Endodermal cell (in vitro differentiated cells): Measurements from ENCODE around the gene IGFN1. TPM values are rescaled to one million over a fixed set of nuclear protein-coding genes. Genes with fewer than 3 reads are reported as not detected.

Experiments used
- DNase-seq: peaks from one replicate; pipeline ENCODE4 v3.0.0-alpha.2; 2017
- H3K27ac ChIP-seq: 2 replicates; pipeline ENCODE4 v1.5.1; 2013; ENCODE audit warnings: mild to moderate bottlenecking, low read depth, low read length, moderate library complexity
- H3K27me3 ChIP-seq: 2 replicates; pipeline ENCODE4 v1.6.1; 2013; ENCODE audit warnings: mild to moderate bottlenecking, low read length, moderate library complexity; ENCODE audit not compliant: insufficient read depth, control insufficient read depth, poor library complexity, severe bottlenecking
- H3K36me3 ChIP-seq: 2 replicates; pipeline ENCODE4 v1.7.0; 2013; ENCODE audit warnings: mild to moderate bottlenecking, low read length, moderate library complexity; ENCODE audit not compliant: control insufficient read depth, insufficient read depth
- H3K4me1 ChIP-seq: one replicate; pipeline ENCODE4 v1.7.0; 2013; ENCODE audit warnings: low read length; ENCODE audit not compliant: control insufficient read depth, insufficient read depth
- H3K4me3 ChIP-seq: 2 replicates; pipeline ENCODE4 v1.5.1; 2013; ENCODE audit warnings: mild to moderate bottlenecking, low read length, moderate library complexity
- H3K9ac ChIP-seq: 2 replicates; pipeline ENCODE4 v1.6.1; 2013; ENCODE audit warnings: mild to moderate bottlenecking, low read length, moderate library complexity; ENCODE audit not compliant: poor library complexity, severe bottlenecking; ENCODE audit errors: extremely low read depth
- H3K9me3 ChIP-seq: 2 replicates; pipeline ENCODE4 v1.6.1; 2013; ENCODE audit warnings: mild to moderate bottlenecking, low read length, moderate library complexity; ENCODE audit not compliant: control insufficient read depth
- H3K27ac Mint-ChIP-seq: 2 replicates; pipeline ENCODE4 v1.8.0; 2020; ENCODE audit warnings: mixed read lengths
- H3K27me3 Mint-ChIP-seq: 2 replicates; pipeline ENCODE4 v1.8.0; 2021; ENCODE audit warnings: mild to moderate bottlenecking, mixed read lengths; ENCODE audit not compliant: insufficient read depth
- H3K36me3 Mint-ChIP-seq: 2 replicates; pipeline ENCODE4 v1.8.0; 2020; ENCODE audit warnings: low read depth, mixed read lengths
- H3K4me1 Mint-ChIP-seq: 2 replicates; pipeline ENCODE4 v1.8.0; 2020; ENCODE audit warnings: mixed read lengths
- H3K4me3 Mint-ChIP-seq: 2 replicates; pipeline ENCODE4 v1.8.0; 2020; ENCODE audit warnings: mild to moderate bottlenecking, moderate library complexity, mixed read lengths
- H3K9me3 Mint-ChIP-seq: 2 replicates; pipeline ENCODE4 v1.8.0; 2020; ENCODE audit warnings: mild to moderate bottlenecking, mixed read lengths
- CTCF ChIP-seq: fragments of 200-600 bp; sonication (generic); conservative IDR thresholded peaks from 2 replicates; pipeline ENCODE4 v1.5.0; 2021; ENCODE audit warnings: antibody characterized with exemption, mild to moderate bottlenecking
- WGBS, 2 experiments: methylation state at CpG; one replicate each; pipeline versions ENCODE4 v1.1.5 to v1.1.7; 2013; ENCODE audit warnings: missing lambda C conversion rate in 2 of 2, mixed read lengths in 1 of 2; ENCODE audit not compliant: insufficient coverage in 1 of 2, insufficient read length in 1 of 2; 5-methylcytosine and 5-hydroxymethylcytosine counted together
- total RNA-seq, 2 donors: library from RNA; stranded (reverse); fragmentation: NEBNext Ultra II Directional in 1 of 2; extraction: Animal tissue kit (Norgen Biotek cat#: 25700) in 1 of 2; gene quantifications; 2 replicates in 1 of 2; 3 replicates in 1 of 2; pipeline ENCODE4 v1.2.1, GENCODE V29; 2021

Gene IGFN1
- total RNA-seq, 2 donors from 2014 or later = not detected

GRCh38 chr1:201213926-201214325 is 23.3 kb downstream of the IGFN1 start:
- H3K9ac ChIP-seq = no peak overlapping the region
- no peak for TF ChIP-seq CTCF
- DNase-seq = no peak
- H3K36me3 ChIP-seq = no peaks in the 10 kb centered on the region
- H3K4me1 ChIP-seq = no peaks in the 10 kb centered on the region
- no peaks in the 10 kb centered on the region for H3K9me3 ChIP-seq
- H3K9me3 Mint-ChIP-seq = no peaks in the 10 kb centered on the region
- no peak overlapping the region for H3K4me3 Mint-ChIP-seq
- no peak overlapping the region for H3K27ac Mint-ChIP-seq
- no peaks in the 10 kb centered on the region for H3K36me3 Mint-ChIP-seq
- H3K27me3 ChIP-seq = peaks cover 16% of the 10 kb centered on the region
- no peak overlapping the region for H3K4me3 ChIP-seq
- no peak overlapping the region for H3K27ac ChIP-seq
- H3K4me1 Mint-ChIP-seq = peaks cover 13% of the 10 kb centered on the region
- 83% methylated on average over 7 of the region's 7 CpGs; no CpG with 5 or more reads in 1 of the 2 experiments for WGBS, 2 experiments
- peaks cover 29% of the 10 kb centered on the region for H3K27me3 Mint-ChIP-seq

- H3K4me3 Mint-ChIP-seq = no peak overlapping the region
- 61% methylated on average over 4 of the region's 4 CpGs; no CpG with 5 or more reads in 1 of the 2 experiments for WGBS, 2 experiments
- Histone ChIP-seq H3K36me3 (no peaks in the 10 kb centered on the region), H3K4me1 (no peaks in the 10 kb centered on the region), H3K9ac (no peak overlapping the region), H3K9me3 (no peaks in the 10 kb centered on the region), H3K4me3 (no peak overlapping the region), H3K27me3 (peaks cover 10% of the 10 kb centered on the region), H3K27ac (no peak overlapping the region)
- no peaks in the 10 kb centered on the region for H3K9me3 Mint-ChIP-seq
- H3K27me3 Mint-ChIP-seq = peaks cover 24% of the 10 kb centered on the region
- peaks cover 13% of the 10 kb centered on the region for H3K4me1 Mint-ChIP-seq
- peak overlapping the region; percentile 28 for H3K27ac Mint-ChIP-seq
- peak; percentile 75 for DNase-seq
- H3K36me3 Mint-ChIP-seq = no peaks in the 10 kb centered on the region
- TF ChIP-seq CTCF = peak; percentile 71
These were observed 23.8 kb downstream of the IGFN1 start for GRCh38 chr1:201214461-201214860.

GRCh38 chr1:201214886-201215285 is 24.3 kb downstream of the IGFN1 start:
- Mint-ChIP-seq H3K27me3 (peaks cover 21% of the 10 kb centered on the region), H3K36me3 (no peaks in the 10 kb centered on the region), H3K27ac (peak overlapping the region; percentile 64), H3K9me3 (no peaks in the 10 kb centered on the region), H3K4me3 (no peak overlapping the region), H3K4me1 (peaks cover 13% of the 10 kb centered on the region)
- 81 to 86% methylated on average over 5 of the region's 5 CpGs for WGBS, 2 experiments
- Histone ChIP-seq H3K4me3 (no peak overlapping the region), H3K9ac (no peak overlapping the region), H3K9me3 (no peaks in the 10 kb centered on the region), H3K4me1 (no peaks in the 10 kb centered on the region), H3K27me3 (peaks cover 6% of the 10 kb centered on the region), H3K27ac (no peak overlapping the region), H3K36me3 (no peaks in the 10 kb centered on the region)
- peak; percentile 55 for DNase-seq
- no peak for TF ChIP-seq CTCF
